ENCODE data around the gene RPL27. TPM values are rescaled to one million over a fixed set of nuclear protein-coding genes. Genes with fewer than 3 reads are reported as not detected.

The RPL27 gene
- total RNA-seq, 1 donor from 2014 or later = 1,045 TPM

GRCh38 chr17:43025766-43026537, 27.7 kb downstream of the RPL27 start:
- peaks cover 46% of the 10 kb centered on the region for H3K4me1 Mint-ChIP-seq
- no peak for TF ChIP-seq CTCF (conservative IDR thresholded peaks at IDR 0.05)
- H3K27me3 Mint-ChIP-seq (ENCODE audit: low read depth) = peaks cover 3% of the 10 kb centered on the region
- H3K36me3 Mint-ChIP-seq (ENCODE audit: low read depth) = no peaks in the 10 kb centered on the region
- H3K27ac Mint-ChIP-seq (ENCODE audit: unreplicated experiment) = no peak overlapping the region
- DNase-seq (ENCODE audit: low read depth, low spot score) = no peak
- H3K9me3 Mint-ChIP-seq = no peaks in the 10 kb centered on the region
- H3K4me3 Mint-ChIP-seq = peak overlapping the region; percentile 95

GRCh38 chr17:43026595-43026994, 28.4 kb downstream of the RPL27 start:
- no peaks in the 10 kb centered on the region for H3K36me3 Mint-ChIP-seq (ENCODE audit: low read depth)
- no peak overlapping the region for H3K27ac Mint-ChIP-seq (ENCODE audit: unreplicated experiment)
- peaks cover 42% of the 10 kb centered on the region for H3K4me1 Mint-ChIP-seq
- TF ChIP-seq CTCF (conservative IDR thresholded peaks at IDR 0.05) = no peak
- peak overlapping the region; percentile 74 for H3K4me3 Mint-ChIP-seq
- H3K27me3 Mint-ChIP-seq (ENCODE audit: low read depth) = peaks cover 3% of the 10 kb centered on the region
- DNase-seq (ENCODE audit: low read depth, low spot score) = no peak
- H3K9me3 Mint-ChIP-seq = no peaks in the 10 kb centered on the region

- DNase-seq (ENCODE audit: low read depth, low spot score) = no peak
- H3K4me1 Mint-ChIP-seq = peaks cover 42% of the 10 kb centered on the region
- no peak for TF ChIP-seq CTCF (conservative IDR thresholded peaks at IDR 0.05)
- H3K36me3 Mint-ChIP-seq (ENCODE audit: low read depth) = no peaks in the 10 kb centered on the region
- peak overlapping the region; percentile 74 for H3K4me3 Mint-ChIP-seq
- no peaks in the 10 kb centered on the region for H3K9me3 Mint-ChIP-seq
- no peak overlapping the region for H3K27ac Mint-ChIP-seq (ENCODE audit: unreplicated experiment)
- H3K27me3 Mint-ChIP-seq (ENCODE audit: low read depth) = peaks cover 3% of the 10 kb centered on the region
Measured at GRCh38 chr17:43027091-43028032, 29.1 kb downstream of the RPL27 start.

- H3K27ac Mint-ChIP-seq (ENCODE audit: unreplicated experiment) = peak overlapping the region; percentile 83
- H3K4me3 Mint-ChIP-seq = peak overlapping the region; percentile 47
- no peak for TF ChIP-seq CTCF (conservative IDR thresholded peaks at IDR 0.05)
- peaks cover 44% of the 10 kb centered on the region for H3K4me1 Mint-ChIP-seq
- no peaks in the 10 kb centered on the region for H3K9me3 Mint-ChIP-seq
- no peaks in the 10 kb centered on the region for H3K36me3 Mint-ChIP-seq (ENCODE audit: low read depth)
- H3K27me3 Mint-ChIP-seq (ENCODE audit: low read depth) = peaks cover 3% of the 10 kb centered on the region
- DNase-seq (ENCODE audit: low read depth, low spot score) = no peak
Measured at GRCh38 chr17:43028221-43028861, 30.1 kb downstream of the RPL27 start.

GRCh38 chr17:43030137-43030767, 32.0 kb downstream of the RPL27 start:
- Mint-ChIP-seq H3K36me3 (ENCODE audit: low read depth) (no peaks in the 10 kb centered on the region), H3K4me1 (peaks cover 54% of the 10 kb centered on the region), H3K4me3 (no peak overlapping the region), H3K27ac (ENCODE audit: unreplicated experiment) (peak overlapping the region; percentile 16), H3K9me3 (no peaks in the 10 kb centered on the region), H3K27me3 (ENCODE audit: low read depth) (no peaks in the 10 kb centered on the region)
- no peak for DNase-seq (ENCODE audit: low read depth, low spot score)
- TF ChIP-seq CTCF (conservative IDR thresholded peaks at IDR 0.05) = no peak
